Fibroblast of the conjunctiva (primary cell): ENCODE results near the gene C3orf49.

Source experiments
- DNase-seq: peaks from one replicate; pipeline ENCODE4 v3.0.0-alpha.2; 2010; ENCODE audit warnings: low read depth

Gene C3orf49

DNA sequence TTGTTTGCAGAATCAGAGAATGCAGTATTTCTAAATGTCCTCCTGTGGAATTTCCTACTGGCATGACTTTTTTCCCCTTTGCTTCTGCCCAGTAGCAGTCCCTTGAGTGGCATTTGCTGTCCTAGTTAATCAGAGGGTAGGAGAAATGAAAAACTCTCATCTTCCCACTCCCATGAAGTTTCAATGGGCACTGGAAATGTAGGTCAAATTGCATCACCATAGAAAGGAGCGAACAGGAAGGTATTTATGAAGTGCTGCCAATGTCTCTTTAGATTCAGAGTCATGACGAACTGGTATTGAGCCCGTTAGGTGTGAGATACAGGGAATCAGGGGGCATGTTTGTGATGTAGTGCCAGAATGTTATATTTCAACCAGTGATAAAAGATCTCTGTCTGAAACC is 67.8 kb downstream of the C3orf49 start:
- no peak for DNase-seq

GRCh38 chr3:63891518-63891917 is 72.4 kb downstream of the C3orf49 start:
- DNase-seq = no peak

GRCh38 chr3:63892773-63893352 is 73.8 kb downstream of the C3orf49 start:
- DNase-seq = no peak

- no peak for DNase-seq
Measured at GRCh38 chr3:63895422-63896189, 76.5 kb downstream of the C3orf49 start.

DNA sequence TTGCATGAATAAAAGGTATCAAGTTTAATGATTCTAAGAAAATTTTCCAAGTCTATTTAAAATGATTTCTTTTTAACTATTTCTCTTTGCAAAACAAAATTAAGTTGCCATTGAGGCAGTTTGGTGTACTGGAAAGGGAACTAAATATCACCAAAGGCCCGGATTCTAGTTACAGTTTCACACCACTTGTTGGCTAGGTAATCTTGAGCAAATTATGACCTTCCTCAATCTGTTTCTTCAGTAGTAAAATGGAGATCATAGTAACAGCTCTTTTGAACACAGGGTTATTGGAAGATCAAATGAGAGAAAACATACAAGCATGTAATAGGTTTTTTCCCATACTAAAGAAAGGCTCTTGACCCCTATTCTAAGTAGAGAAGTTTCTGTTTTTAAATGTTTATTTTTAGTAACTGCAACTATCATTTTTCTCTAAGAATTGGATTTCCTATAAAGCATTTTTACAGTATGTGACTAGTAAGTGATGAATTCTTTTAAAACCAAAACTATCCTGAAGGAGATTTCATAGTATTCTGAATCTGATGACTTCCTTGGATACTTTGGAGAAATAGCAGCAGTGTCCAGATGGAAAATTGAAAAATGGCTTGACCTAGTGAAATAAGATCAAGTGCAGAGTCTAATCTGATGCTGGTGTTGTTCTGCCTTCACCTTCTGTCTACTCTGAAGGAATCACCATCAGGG is 77.4 kb downstream of the C3orf49 start:
- DNase-seq = no peak
